ENCODE data around the gene CCR2.
"Not testable (repeated sequence)": the region's sequence is repeated elsewhere in the genome, so short reads cannot be mapped to it uniquely, and the experiment has no call there.

Gene CCR2

GRCh38 chr3:46353647-46354410 lies at the start of gene CCR2:
Gene CCR2, plus strand, starts transcription at chr3:46354111. Its CDS starts 3,417 bp downstream, at chr3:46357528.
- DNase-seq (ENCODE audit: low read depth): no peak

- DNase-seq (ENCODE audit: low read depth): no peak
These were observed 49.2 kb upstream of the CCR2 start for GRCh38 chr3:46304739-46305138.

- no peak for DNase-seq (ENCODE audit: low read depth)
These were observed 40.9 kb upstream of the CCR2 start for GRCh38 chr3:46312991-46313390.

GRCh38 chr3:46314517-46314916 lies 39.4 kb upstream of the CCR2 start:
- DNase-seq (ENCODE audit: low read depth): no peak

- DNase-seq (ENCODE audit: low read depth): no peak
These were observed 37.7 kb upstream of the CCR2 start for GRCh38 chr3:46316206-46316605.

GRCh38 chr3:46318207-46318927 lies 35.5 kb upstream of the CCR2 start:
- no peak for DNase-seq (ENCODE audit: low read depth)

GRCh38 chr3:46321461-46322104 lies 32.3 kb upstream of the CCR2 start:
- no peak for DNase-seq (ENCODE audit: low read depth)

GRCh38 chr3:46324036-46324435 lies 29.9 kb upstream of the CCR2 start:
- no peak for DNase-seq (ENCODE audit: low read depth)

- DNase-seq (ENCODE audit: low read depth): no peak
These were observed 28.1 kb upstream of the CCR2 start for GRCh38 chr3:46325645-46326300.

- not testable (repeated sequence) for DNase-seq (ENCODE audit: low read depth)
These were observed 23.2 kb upstream of the CCR2 start for GRCh38 chr3:46330676-46331075.

GRCh38 chr3:46334741-46335478 lies 19.0 kb upstream of the CCR2 start:
- no peak for DNase-seq (ENCODE audit: low read depth)

- DNase-seq (ENCODE audit: low read depth): no peak
These were observed 18.4 kb upstream of the CCR2 start for GRCh38 chr3:46335541-46335940.

- no peak for DNase-seq (ENCODE audit: low read depth)
These were observed 16.0 kb upstream of the CCR2 start for GRCh38 chr3:46337911-46338310.

GRCh38 chr3:46338840-46339239 lies 15.1 kb upstream of the CCR2 start:
- DNase-seq (ENCODE audit: low read depth): no peak

- DNase-seq (ENCODE audit: low read depth): no peak
These were observed 9.4 kb upstream of the CCR2 start for GRCh38 chr3:46344476-46344875.

- no peak for DNase-seq (ENCODE audit: low read depth)
These were observed 5.0 kb upstream of the CCR2 start for GRCh38 chr3:46348823-46349482.

- DNase-seq (ENCODE audit: low read depth): no peak
These were observed 4.2 kb upstream of the CCR2 start for GRCh38 chr3:46349484-46350261.

GRCh38 chr3:46350262-46350565 lies 3.7 kb upstream of the CCR2 start:
- DNase-seq (ENCODE audit: low read depth): no peak

GRCh38 chr3:46351646-46352045 lies 2.3 kb upstream of the CCR2 start:
- no peak for DNase-seq (ENCODE audit: low read depth)

- DNase-seq (ENCODE audit: low read depth): no peak
These were observed 821 bp upstream of the CCR2 start for GRCh38 chr3:46353090-46353489.

- no peak for DNase-seq (ENCODE audit: low read depth)
These were observed 567 bp downstream of the CCR2 start for GRCh38 chr3:46354478-46354877.

Measured in CMK (cell line).